Activated B cell treated with CpG ODN at 0.5 μM for 24 hours (primary cell): Measurements from ENCODE around the gene FZR1. TPM values are rescaled to one million over a fixed set of nuclear protein-coding genes. Genes with fewer than 3 reads are reported as not detected.

ENCODE experiments used
- ATAC-seq: fragments of 200-7000 bp; cut with Tn5 transposase; one replicate; pipeline ENCODE4 v1.10.0; 2021; ENCODE audit warnings: low read depth, mild to moderate bottlenecking, moderate library complexity
- CTCF ChIA-PET: fragments of 350-600 bp; sonication (Branson Sonifier 250); formaldehyde crosslinking; loops from one replicate; lab custom pipeline; 2021; ENCODE audit warnings: antibody characterized with exemption; lab: Charles Lee
- POLR2A ChIA-PET: fragments of 350-600 bp; sonication (Branson Sonifier 250); formaldehyde crosslinking; loops from one replicate; lab custom pipeline; 2021; ENCODE audit warnings: antibody characterized with exemption; lab: Charles Lee
- DNase-seq: peaks from one replicate; pipeline ENCODE4 v3.0.0; 2022
- H3K27ac Mint-ChIP-seq: one replicate; pipeline ENCODE4 v1.8.0; 2020; ENCODE audit warnings: mixed read lengths
- H3K27me3 Mint-ChIP-seq: one replicate; pipeline ENCODE4 v1.8.0; 2021; ENCODE audit warnings: mixed read lengths
- H3K36me3 Mint-ChIP-seq: one replicate; pipeline ENCODE4 v1.8.0; 2021; ENCODE audit warnings: low read depth, mixed read lengths
- H3K4me1 Mint-ChIP-seq: one replicate; pipeline ENCODE4 v1.8.0; 2021; ENCODE audit warnings: mixed read lengths
- H3K4me3 Mint-ChIP-seq: one replicate; pipeline ENCODE4 v1.8.0; 2020; ENCODE audit warnings: mild to moderate bottlenecking, mixed read lengths
- H3K9me3 Mint-ChIP-seq: one replicate; pipeline ENCODE4 v1.8.0; 2020; ENCODE audit warnings: mixed read lengths
- CTCF ChIP-seq: fragments of 200-600 bp; IDR thresholded peaks from one replicate; pipeline ENCODE4 v1.8.0; 2022; ENCODE audit warnings: antibody characterized with exemption, mild to moderate bottlenecking
- intact Hi-C: fragments of 100-400 bp; cut with micrococcal nuclease; formaldehyde crosslinking; loops from one replicate; pipeline ENCODE4 v1.15.1; 2024
- total RNA-seq: library from RNA; stranded (reverse); gene quantifications from 2 replicates; pipeline ENCODE4 v1.2.3, GENCODE V29; 2022

The FZR1 gene
- total RNA-seq, 1 donor from 2014 or later, result 66.0 TPM

- POLR2A ChIA-PET, result no interaction called here
- CTCF ChIA-PET, result no interaction called here
- ATAC-seq, result no peak
Observed at GRCh38 chr19:3481241-3482090, 24.6 kb upstream of the FZR1 start.

GRCh38 chr19:3482507-3483225 lies 23.4 kb upstream of the FZR1 start:
- TF ChIP-seq CTCF, result no peak
- Mint-ChIP-seq H3K4me1 (peaks cover 19% of the 10 kb centered on the region), H3K27me3 (no peaks in the 10 kb centered on the region), H3K4me3 (no peak overlapping the region), H3K27ac (no peak overlapping the region), H3K9me3 (no peaks in the 10 kb centered on the region), H3K36me3 (no peaks in the 10 kb centered on the region)
- CTCF ChIA-PET, result interaction anchor here (1.3 to 1.4 kb wide), 2 partner anchors 10 to 178 kb away, joined by 4 read pairs; no protein-coding TSS in a partner anchor
- no peak for ATAC-seq
- DNase-seq, result no peak
- intact Hi-C loops, result no loop called here
- POLR2A ChIA-PET, result interaction anchor here (0.7 kb wide), 1 partner anchor 45 kb away, joined by 4 read pairs; no protein-coding TSS in a partner anchor

More at GRCh38 chr19:3481241-3482090, 24.6 kb upstream of the FZR1 start:
- H3K27ac Mint-ChIP-seq, result no peak overlapping the region
- intact Hi-C loops, result no loop called here
- H3K4me1 Mint-ChIP-seq, result peaks cover 19% of the 10 kb centered on the region
- DNase-seq, result no peak
- H3K4me3 Mint-ChIP-seq, result no peak overlapping the region
- no peaks in the 10 kb centered on the region for H3K36me3 Mint-ChIP-seq
- TF ChIP-seq CTCF, result no peak
- no peaks in the 10 kb centered on the region for H3K9me3 Mint-ChIP-seq
- no peaks in the 10 kb centered on the region for H3K27me3 Mint-ChIP-seq

GRCh38 chr19:3483226-3483628 lies 22.9 kb upstream of the FZR1 start, which contains the start of gene SMIM44:
SMIM44 (minus strand) TSS chr19:3483441; CDS start chr19:3483403, 38 bp downstream.
- DNase-seq (no peak), ATAC-seq (no peak)
- H3K4me1 Mint-ChIP-seq, result peaks cover 15% of the 10 kb centered on the region
- no peaks in the 10 kb centered on the region for H3K27me3 Mint-ChIP-seq
- H3K27ac Mint-ChIP-seq, result no peak within 1 kb of the TSS
- peaks cover 2% of the 10 kb centered on the region for H3K36me3 Mint-ChIP-seq
- no peak for TF ChIP-seq CTCF
- no peaks in the 10 kb centered on the region for H3K9me3 Mint-ChIP-seq
- intact Hi-C loops, result no loop called here
- POLR2A ChIA-PET, result no interaction called here
- H3K4me3 Mint-ChIP-seq, result no peak within 1 kb of the TSS
- CTCF ChIA-PET, result interaction anchor here (1.3 to 1.4 kb wide), 2 partner anchors 10 to 178 kb away, joined by 4 read pairs; no protein-coding TSS in a partner anchor

- no peak overlapping the region for H3K27ac Mint-ChIP-seq
- H3K4me3 Mint-ChIP-seq, result no peak overlapping the region
- ATAC-seq, result no peak
- no peaks in the 10 kb centered on the region for H3K27me3 Mint-ChIP-seq
- ChIA-PET POLR2A (interaction anchor here (0.5 kb wide), 1 partner anchor 11 kb away, joined by 5 read pairs; no protein-coding TSS in a partner anchor), CTCF (no interaction called here)
- H3K36me3 Mint-ChIP-seq, result peaks cover 51% of the 10 kb centered on the region
- no peaks in the 10 kb centered on the region for H3K4me1 Mint-ChIP-seq
- no peak for DNase-seq
- H3K9me3 Mint-ChIP-seq, result no peaks in the 10 kb centered on the region
- no peak for TF ChIP-seq CTCF
- intact Hi-C loops, result no loop called here
Observed at GRCh38 chr19:3491396-3492119, 14.6 kb upstream of the FZR1 start.
